GM12873 (cell line): Measurements from ENCODE around the gene PRUNE2.

Source experiments
- CTCF ChIP-seq: IDR thresholded peaks from 2 replicates; pipeline ENCODE4 v1.5.1; 2012; ENCODE audit warnings: low read depth, mild to moderate bottlenecking, moderate library complexity, low read length, control low read depth; ENCODE audit not compliant: insufficient read depth; ENCODE audit errors: missing control alignments

Gene PRUNE2

GRCh38 chr9:76571743-76572146 lies 334.2 kb downstream of the PRUNE2 start:
- no peak for TF ChIP-seq CTCF

GRCh38 chr9:76571288-76571687 lies 334.6 kb downstream of the PRUNE2 start:
- TF ChIP-seq CTCF, result no peak

GRCh38 chr9:76570826-76571225 lies 335.1 kb downstream of the PRUNE2 start:
- no peak for TF ChIP-seq CTCF

- no peak for TF ChIP-seq CTCF
Observed at GRCh38 chr9:76567086-76567485, 338.8 kb downstream of the PRUNE2 start.

GRCh38 chr9:76564297-76564696 lies 341.6 kb downstream of the PRUNE2 start:
- no peak for TF ChIP-seq CTCF

- TF ChIP-seq CTCF, result no peak
Observed at GRCh38 chr9:76562511-76562911, 343.4 kb downstream of the PRUNE2 start.

- no peak for TF ChIP-seq CTCF
Observed at GRCh38 chr9:76561900-76562299, 344.0 kb downstream of the PRUNE2 start.
